T-helper 2 cell (primary cell): ENCODE results near the gene BMF.
"Not testable (repeated sequence)": the region's sequence is repeated elsewhere in the genome, so short reads cannot be mapped to it uniquely, and the experiment has no call there.

Experiments used
- DNase-seq, 5 experiments: peaks; one replicate each; pipeline versions ENCODE4 v3.0.0 to v3.0.0-alpha.2; 2012 to 2022
- total RNA-seq, 2 donors: gene quantifications; one replicate each; lab custom pipeline; 2026; lab: John Stamatoyannopoulos, UW

Gene BMF
- 5.9 to 6.8 reads per million in 2 donors for total RNA-seq

- peak; percentile 86 to 98 (median 95) for DNase-seq
Measured at GRCh38 chr15:40108855-40109735, at the start of gene BMF. Gene BMF, minus strand, starts transcription at chr15:40108879. Its CDS starts 2,793 bp downstream, at chr15:40106086.

GRCh38 chr15:40157778-40158447, 49.2 kb upstream of the BMF start:
- no peak for DNase-seq

- no peak for DNase-seq
Measured at GRCh38 chr15:40155270-40155910, 46.7 kb upstream of the BMF start.

GRCh38 chr15:40154821-40155220, 46.1 kb upstream of the BMF start:
- not testable (repeated sequence) for DNase-seq

GRCh38 chr15:40151991-40152390, 43.3 kb upstream of the BMF start:
- no peak for DNase-seq

- DNase-seq, result no peak
Measured at GRCh38 chr15:40151499-40151898, 42.8 kb upstream of the BMF start.

GRCh38 chr15:40150163-40150925, 41.7 kb upstream of the BMF start:
- no peak for DNase-seq

- DNase-seq, result no peak
Measured at GRCh38 chr15:40149339-40149738, 40.7 kb upstream of the BMF start.

GRCh38 chr15:40146037-40146436, 37.4 kb upstream of the BMF start:
- DNase-seq, result no peak

GRCh38 chr15:40142428-40142827, 33.7 kb upstream of the BMF start:
- DNase-seq, result no peak

- DNase-seq, result not testable (repeated sequence)
Measured at GRCh38 chr15:40138201-40138570, 29.5 kb upstream of the BMF start.

GRCh38 chr15:40137303-40138200, 28.9 kb upstream of the BMF start:
- no peak for DNase-seq

GRCh38 chr15:40136470-40137302, 28.0 kb upstream of the BMF start:
- no peak for DNase-seq

GRCh38 chr15:40135846-40136450, 27.3 kb upstream of the BMF start:
- DNase-seq, result not testable (repeated sequence)

GRCh38 chr15:40134885-40135284, 26.2 kb upstream of the BMF start:
- no peak for DNase-seq

GRCh38 chr15:40133544-40133943, 24.9 kb upstream of the BMF start:
- no peak for DNase-seq

- DNase-seq, result peak in 1 of 5 experiments; percentile 45
Measured at GRCh38 chr15:40130799-40131502, 22.3 kb upstream of the BMF start.

- no peak for DNase-seq
Measured at GRCh38 chr15:40130118-40130517, 21.4 kb upstream of the BMF start.
